Measurements from ENCODE around the gene GGA3.

The GGA3 gene

GRCh38 chr17:75245011-75245410 is 16.4 kb downstream of the GGA3 start:
- DNase-seq = no peak

GRCh38 chr17:75244133-75244866 is 17.1 kb downstream of the GGA3 start:
- peak in 1 of 2 donors; percentile 35 for DNase-seq

- peak; percentile 29 to 38 for DNase-seq
These were observed 18.9 kb downstream of the GGA3 start for GRCh38 chr17:75242461-75243042.

GRCh38 chr17:75241996-75242460 is 19.4 kb downstream of the GGA3 start:
- peak in 1 of 2 donors; percentile 30 for DNase-seq

- no peak for DNase-seq
These were observed 19.9 kb downstream of the GGA3 start for GRCh38 chr17:75241502-75241901.

GRCh38 chr17:75241143-75241430 is 20.3 kb downstream of the GGA3 start:
- no peak for DNase-seq

- DNase-seq = peak; percentile 59 to 61
These were observed 20.8 kb downstream of the GGA3 start for GRCh38 chr17:75240394-75241142.

- no peak for DNase-seq
These were observed 21.5 kb downstream of the GGA3 start for GRCh38 chr17:75239778-75240393.

- DNase-seq = no peak
These were observed 22.2 kb downstream of the GGA3 start for GRCh38 chr17:75239214-75239613.

GRCh38 chr17:75238684-75239191 is 22.7 kb downstream of the GGA3 start:
- peak; percentile 67 to 71 for DNase-seq

GRCh38 chr17:75238020-75238580 is 23.3 kb downstream of the GGA3 start:
- DNase-seq = no peak

GRCh38 chr17:75237100-75238014 is 24.0 kb downstream of the GGA3 start:
- no peak for DNase-seq

GRCh38 chr17:75232786-75233185 is 28.6 kb downstream of the GGA3 start:
- no peak for DNase-seq

- DNase-seq = no peak
These were observed 29.5 kb downstream of the GGA3 start for GRCh38 chr17:75231741-75232464.

- no peak for DNase-seq
These were observed 30.3 kb downstream of the GGA3 start for GRCh38 chr17:75231071-75231470.

GRCh38 chr17:75228847-75229246 is 32.6 kb downstream of the GGA3 start:
- DNase-seq = no peak

- no peak for DNase-seq
These were observed 33.1 kb downstream of the GGA3 start for GRCh38 chr17:75228305-75228704.

- no peak for DNase-seq
These were observed 33.7 kb downstream of the GGA3 start for GRCh38 chr17:75227729-75228128.

- no peak for DNase-seq
These were observed 36.4 kb downstream of the GGA3 start for GRCh38 chr17:75225016-75225415.

GRCh38 chr17:75219815-75220214 is 41.6 kb downstream of the GGA3 start:
- no peak for DNase-seq

- no peak for DNase-seq
These were observed 43.3 kb downstream of the GGA3 start for GRCh38 chr17:75218131-75218530.

All from stimulated activated CD4-positive, alpha-beta T cell treated with anti-CD3 and anti-CD28 coated beads, Interleukin-2, amount 100 ng/mL, for 24 hours (primary cell).